Right renal cortex interstitium (tissue), 3 donors: ENCODE data around the gene POLE3. TPM values are rescaled to one million over a fixed set of nuclear protein-coding genes. Genes with fewer than 3 reads are reported as not detected.
"Not testable (repeated sequence)": the region's sequence is repeated elsewhere in the genome, so short reads cannot be mapped to it uniquely, and the experiment has no call there.

Experiments
- DNase-seq, 3 donors: peaks; one replicate each; pipeline ENCODE4 v3.0.0-alpha.2; 2013; ENCODE audit warnings: low read depth in 3 of 3, low spot score in 2 of 3
- polyA plus RNA-seq, 3 donors: library from polyadenylated mRNA; unstranded; fragments of 120-200 nt; gene quantifications; one replicate each; pipeline ENCODE4 v1.2.1, GENCODE V29; 2013; ENCODE audit not compliant: insufficient read length in 3 of 3

The POLE3 gene
- polyA plus RNA-seq, 3 donors, result 67.7 to 75.6 (median 69.5) TPM

- not testable (repeated sequence) for DNase-seq
These were observed 31.2 kb downstream of the POLE3 start for GRCh38 chr9:113379094-113379828.

- DNase-seq, result peak in 1 of 3 donors; percentile 60
These were observed 33.6 kb downstream of the POLE3 start, which contains the start of gene HDHD3 for GRCh38 chr9:113376634-113377567. Gene HDHD3, minus strand, starts transcription at chr9:113376986. Its CDS starts 2,632 bp downstream, at chr9:113374354.

- no peak for DNase-seq
These were observed 35.1 kb downstream of the POLE3 start for GRCh38 chr9:113375057-113376023.

GRCh38 chr9:113373676-113374392 lies 36.6 kb downstream of the POLE3 start:
- DNase-seq, result no peak

- no peak for DNase-seq
These were observed 37.2 kb downstream of the POLE3 start for GRCh38 chr9:113373256-113373655.

- no peak for DNase-seq
These were observed 38.4 kb downstream of the POLE3 start for GRCh38 chr9:113372059-113372458.

- no peak for DNase-seq
These were observed 39.6 kb downstream of the POLE3 start for GRCh38 chr9:113370806-113371325.

- DNase-seq, result no peak
These were observed 40.7 kb downstream of the POLE3 start for GRCh38 chr9:113369855-113370140.

- DNase-seq, result no peak
These were observed 41.3 kb downstream of the POLE3 start for GRCh38 chr9:113368982-113369854.

GRCh38 chr9:113368348-113368981 lies 42.0 kb downstream of the POLE3 start:
- DNase-seq, result no peak

- DNase-seq, result not testable (repeated sequence)
These were observed 44.8 kb downstream of the POLE3 start for GRCh38 chr9:113365652-113366051.

GRCh38 chr9:113364951-113365350 lies 45.5 kb downstream of the POLE3 start:
- no peak for DNase-seq

GRCh38 chr9:113363336-113363735 lies 47.1 kb downstream of the POLE3 start:
- DNase-seq, result no peak

- no peak for DNase-seq
These were observed 49.0 kb downstream of the POLE3 start for GRCh38 chr9:113361304-113362018.

GRCh38 chr9:113360242-113360842 lies 50.1 kb downstream of the POLE3 start:
- DNase-seq, result no peak

GRCh38 chr9:113359385-113359784 lies 51.1 kb downstream of the POLE3 start:
- no peak for DNase-seq
